ENCODE data around the gene PLEKHJ1. TPM values are rescaled to one million over a fixed set of nuclear protein-coding genes. Genes with fewer than 3 reads are reported as not detected.
"Not testable (repeated sequence)": the region's sequence is repeated elsewhere in the genome, so short reads cannot be mapped to it uniquely, and the experiment has no call there.

PLEKHJ1 gene
- total RNA-seq, 2 donors from 2014 or later, result 67.4 to 92.7 TPM

- ATAC-seq (replicated peaks in 1 of 2), result no peak
- Mint-ChIP-seq H3K36me3 (ENCODE audit: insufficient read depth in 2 of 2) (peaks cover 0 to 6% of the 10 kb centered on the region in 2 donors), H3K4me3 (no peak overlapping the region), H3K4me1 (ENCODE audit: low read depth) (peaks cover 10% of the 10 kb centered on the region), H3K27me3 (ENCODE audit: low read depth) (no peaks in the 10 kb centered on the region), H3K9me3 (no peaks in the 10 kb centered on the region), H3K27ac (no peak overlapping the region)
- no peak for DNase-seq
Observed at GRCh38 chr19:2210987-2211740, 25.0 kb downstream of the PLEKHJ1 start.

- DNase-seq, result no peak
- Mint-ChIP-seq H3K4me3 (no peak overlapping the region), H3K9me3 (no peaks in the 10 kb centered on the region), H3K27ac (no peak overlapping the region), H3K36me3 (ENCODE audit: insufficient read depth in 2 of 2) (peaks cover 2 to 6% of the 10 kb centered on the region in 2 donors), H3K4me1 (ENCODE audit: low read depth) (peaks cover 8% of the 10 kb centered on the region), H3K27me3 (ENCODE audit: low read depth) (no peaks in the 10 kb centered on the region)
- ATAC-seq (replicated peaks in 1 of 2), result no peak
Observed at GRCh38 chr19:2210206-2210605, 25.9 kb downstream of the PLEKHJ1 start.

GRCh38 chr19:2209408-2209807 lies 26.7 kb downstream of the PLEKHJ1 start:
- no peaks in the 10 kb centered on the region for H3K9me3 Mint-ChIP-seq
- DNase-seq (no peak), ATAC-seq (replicated peaks in 1 of 2) (no peak)
- H3K4me1 Mint-ChIP-seq (ENCODE audit: low read depth), result no peaks in the 10 kb centered on the region
- no peak overlapping the region for H3K4me3 Mint-ChIP-seq
- H3K27me3 Mint-ChIP-seq (ENCODE audit: low read depth), result no peaks in the 10 kb centered on the region
- no peak overlapping the region for H3K27ac Mint-ChIP-seq
- peaks cover 2 to 6% of the 10 kb centered on the region in 2 donors for H3K36me3 Mint-ChIP-seq (ENCODE audit: insufficient read depth in 2 of 2)

- H3K27me3 Mint-ChIP-seq (ENCODE audit: low read depth), result no peaks in the 10 kb centered on the region
- no peaks in the 10 kb centered on the region for H3K4me1 Mint-ChIP-seq (ENCODE audit: low read depth)
- peaks cover 4 to 6% of the 10 kb centered on the region in 2 donors for H3K36me3 Mint-ChIP-seq (ENCODE audit: insufficient read depth in 2 of 2)
- H3K4me3 Mint-ChIP-seq, result no peak overlapping the region
- DNase-seq (no peak), ATAC-seq (replicated peaks in 1 of 2) (no peak)
- H3K9me3 Mint-ChIP-seq, result no peaks in the 10 kb centered on the region
- no peak overlapping the region for H3K27ac Mint-ChIP-seq
Observed at GRCh38 chr19:2208975-2209374, 27.2 kb downstream of the PLEKHJ1 start.

GRCh38 chr19:2207991-2208860 lies 27.9 kb downstream of the PLEKHJ1 start:
- no peaks in the 10 kb centered on the region for H3K27me3 Mint-ChIP-seq (ENCODE audit: low read depth)
- DNase-seq (peak; percentile 23 to 28), ATAC-seq (replicated peaks in 1 of 2) (peak in 1 of 2 donors; percentile 43)
- no peaks in the 10 kb centered on the region for H3K9me3 Mint-ChIP-seq
- H3K4me1 Mint-ChIP-seq (ENCODE audit: low read depth), result no peaks in the 10 kb centered on the region
- H3K27ac Mint-ChIP-seq, result no peak overlapping the region
- peaks cover 4 to 6% of the 10 kb centered on the region in 2 donors for H3K36me3 Mint-ChIP-seq (ENCODE audit: insufficient read depth in 2 of 2)
- no peak overlapping the region for H3K4me3 Mint-ChIP-seq

GRCh38 chr19:2207008-2207407 lies 29.1 kb downstream of the PLEKHJ1 start:
- Mint-ChIP-seq H3K4me3 (no peak overlapping the region), H3K27me3 (ENCODE audit: low read depth) (no peaks in the 10 kb centered on the region), H3K27ac (no peak overlapping the region), H3K4me1 (ENCODE audit: low read depth) (no peaks in the 10 kb centered on the region), H3K9me3 (no peaks in the 10 kb centered on the region), H3K36me3 (ENCODE audit: insufficient read depth in 2 of 2) (peaks cover 5 to 6% of the 10 kb centered on the region in 2 donors)
- ATAC-seq (replicated peaks in 1 of 2) (no peak), DNase-seq (no peak)

GRCh38 chr19:2202366-2202765 lies 33.8 kb downstream of the PLEKHJ1 start:
- no peaks in the 10 kb centered on the region for H3K4me1 Mint-ChIP-seq (ENCODE audit: low read depth)
- no peak overlapping the region for H3K4me3 Mint-ChIP-seq
- ATAC-seq (replicated peaks in 1 of 2) (no peak), DNase-seq (no peak)
- peaks cover 2 to 5% of the 10 kb centered on the region in 2 donors for H3K36me3 Mint-ChIP-seq (ENCODE audit: insufficient read depth in 2 of 2)
- H3K9me3 Mint-ChIP-seq, result no peaks in the 10 kb centered on the region
- H3K27me3 Mint-ChIP-seq (ENCODE audit: low read depth), result no peaks in the 10 kb centered on the region
- H3K27ac Mint-ChIP-seq, result no peak overlapping the region

GRCh38 chr19:2201473-2202148 lies 34.5 kb downstream of the PLEKHJ1 start:
- Mint-ChIP-seq H3K4me3 (no peak overlapping the region), H3K9me3 (no peaks in the 10 kb centered on the region), H3K4me1 (ENCODE audit: low read depth) (no peaks in the 10 kb centered on the region), H3K27ac (no peak overlapping the region), H3K36me3 (ENCODE audit: insufficient read depth in 2 of 2) (peaks cover 5 to 6% of the 10 kb centered on the region in 2 donors), H3K27me3 (ENCODE audit: low read depth) (no peaks in the 10 kb centered on the region)
- ATAC-seq (replicated peaks in 1 of 2), result no peak
- DNase-seq, result no peak

- H3K36me3 Mint-ChIP-seq (ENCODE audit: insufficient read depth in 2 of 2); H3K4me3 Mint-ChIP-seq; ATAC-seq (replicated peaks in 1 of 2); DNase-seq; H3K27me3 Mint-ChIP-seq (ENCODE audit: low read depth); H3K4me1 Mint-ChIP-seq (ENCODE audit: low read depth); H3K9me3 Mint-ChIP-seq; H3K27ac Mint-ChIP-seq: not testable (repeated sequence)
Observed at GRCh38 chr19:2200624-2201294, 35.4 kb downstream of the PLEKHJ1 start.

GRCh38 chr19:2199861-2200623 lies 36.1 kb downstream of the PLEKHJ1 start:
- H3K27ac Mint-ChIP-seq, result no peak overlapping the region
- no peak overlapping the region for H3K4me3 Mint-ChIP-seq
- peak in 1 of 2 donors; percentile 5 for ATAC-seq (replicated peaks in 1 of 2)
- H3K4me1 Mint-ChIP-seq (ENCODE audit: low read depth), result no peaks in the 10 kb centered on the region
- DNase-seq, result no peak
- H3K9me3 Mint-ChIP-seq, result no peaks in the 10 kb centered on the region
- peaks cover 4 to 7% of the 10 kb centered on the region in 2 donors for H3K36me3 Mint-ChIP-seq (ENCODE audit: insufficient read depth in 2 of 2)
- H3K27me3 Mint-ChIP-seq (ENCODE audit: low read depth), result no peaks in the 10 kb centered on the region

GRCh38 chr19:2199215-2199614 lies 36.9 kb downstream of the PLEKHJ1 start:
- no peaks in the 10 kb centered on the region for H3K9me3 Mint-ChIP-seq
- H3K4me1 Mint-ChIP-seq (ENCODE audit: low read depth), result no peaks in the 10 kb centered on the region
- ATAC-seq (replicated peaks in 1 of 2) (no peak), DNase-seq (no peak)
- H3K27me3 Mint-ChIP-seq (ENCODE audit: low read depth), result no peaks in the 10 kb centered on the region
- H3K4me3 Mint-ChIP-seq, result no peak overlapping the region
- no peak overlapping the region for H3K27ac Mint-ChIP-seq
- peaks cover 4 to 7% of the 10 kb centered on the region in 2 donors for H3K36me3 Mint-ChIP-seq (ENCODE audit: insufficient read depth in 2 of 2)

- no peak overlapping the region for H3K27ac Mint-ChIP-seq
- no peak for ATAC-seq (replicated peaks in 1 of 2)
- no peaks in the 10 kb centered on the region for H3K4me1 Mint-ChIP-seq (ENCODE audit: low read depth)
- peaks cover 2 to 8% of the 10 kb centered on the region in 2 donors for H3K36me3 Mint-ChIP-seq (ENCODE audit: insufficient read depth in 2 of 2)
- no peaks in the 10 kb centered on the region for H3K9me3 Mint-ChIP-seq
- no peak overlapping the region for H3K4me3 Mint-ChIP-seq
- no peak for DNase-seq
- H3K27me3 Mint-ChIP-seq (ENCODE audit: low read depth), result no peaks in the 10 kb centered on the region
Observed at GRCh38 chr19:2198317-2198716, 37.8 kb downstream of the PLEKHJ1 start.

Measured in activated T-cell treated with anti-CD3 and anti-CD28 coated beads, Interleukin-2, amount 50 U/mL, for 72 hours (primary cell).